ENCODE measurements around the gene WDPCP.

DNA sequence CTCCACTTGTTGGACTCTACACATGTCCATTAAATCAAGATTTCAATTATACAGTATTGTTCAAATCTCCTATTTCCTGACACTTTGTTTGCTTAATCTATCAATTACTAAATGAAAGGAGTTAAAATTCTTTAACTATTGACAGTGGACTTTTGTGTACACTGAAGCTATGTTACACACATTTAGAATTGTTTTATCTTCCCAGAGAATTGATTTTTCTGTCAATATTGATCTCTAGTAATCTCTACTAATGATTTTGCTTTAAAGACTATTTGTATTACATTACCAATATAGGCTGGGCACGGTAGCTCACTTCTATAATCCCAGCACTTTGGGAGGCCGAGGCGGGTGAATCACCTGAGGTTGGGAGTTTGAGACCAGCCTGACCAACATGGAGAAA is 215.7 kb downstream of the WDPCP start:
- TF ChIP-seq CTCF (IDR thresholded peaks at IDR 0.05) (no peak), POLR2A (IDR thresholded peaks at IDR 0.05) (no peak)

Data from vagina (tissue), 2 donors.